NCI-H2196 treated with DMSO at 0.1 percent for 48 hours (cell line): Measurements from ENCODE around the gene IL7R.
"Not testable (repeated sequence)": the region's sequence is repeated elsewhere in the genome, so short reads cannot be mapped to it uniquely, and the experiment has no call there.

ENCODE experiments used
- DNase-seq: peaks from one replicate; lab custom pipeline; 2025; ENCODE audit not compliant: unreplicated experiment; lab: John Stamatoyannopoulos, UW

IL7R gene

GRCh38 chr5:35838370-35839042 lies 18.2 kb upstream of the IL7R start:
- DNase-seq = no peak

GRCh38 chr5:35842856-35843255 lies 13.8 kb upstream of the IL7R start:
- no peak for DNase-seq

GRCh38 chr5:35845508-35845907 lies 11.2 kb upstream of the IL7R start:
- not testable (repeated sequence) for DNase-seq

- DNase-seq = no peak
Measured at GRCh38 chr5:35847491-35847890, 9.2 kb upstream of the IL7R start.

GRCh38 chr5:35847961-35848360 lies 8.7 kb upstream of the IL7R start:
- no peak for DNase-seq

GRCh38 chr5:35849860-35850259 lies 6.8 kb upstream of the IL7R start:
- DNase-seq = no peak

GRCh38 chr5:35850967-35851680 lies 5.6 kb upstream of the IL7R start:
- DNase-seq = no peak

GRCh38 chr5:35852084-35852734 lies 4.5 kb upstream of the IL7R start:
- no peak for DNase-seq

- no peak for DNase-seq
Measured at GRCh38 chr5:35852773-35853172, 3.9 kb upstream of the IL7R start.

GRCh38 chr5:35853631-35854030 lies 3.1 kb upstream of the IL7R start:
- no peak for DNase-seq

GRCh38 chr5:35854248-35854647 lies 2.4 kb upstream of the IL7R start:
- DNase-seq = no peak

GRCh38 chr5:35855187-35855586 lies 1.5 kb upstream of the IL7R start:
- no peak for DNase-seq

GRCh38 chr5:35856186-35856764 lies 416 bp upstream of the IL7R start:
- DNase-seq = not testable (repeated sequence)

- no peak for DNase-seq
Measured at GRCh38 chr5:35857606-35858205, 1.0 kb downstream of the IL7R start.

- DNase-seq = no peak
Measured at GRCh38 chr5:35859101-35859661, 2.5 kb downstream of the IL7R start.

GRCh38 chr5:35860686-35861085 lies 4.0 kb downstream of the IL7R start:
- DNase-seq = no peak

GRCh38 chr5:35861718-35862117 lies 5.0 kb downstream of the IL7R start:
- DNase-seq = no peak

GRCh38 chr5:35862126-35862525 lies 5.4 kb downstream of the IL7R start:
- DNase-seq = no peak

- DNase-seq = no peak
Measured at GRCh38 chr5:35863159-35863558, 6.5 kb downstream of the IL7R start.

- DNase-seq = no peak
Measured at GRCh38 chr5:35867998-35868397, 11.3 kb downstream of the IL7R start.

GRCh38 chr5:35869685-35870277 lies 13.1 kb downstream of the IL7R start:
- no peak for DNase-seq
